NCI-H774 (cell line): ENCODE data around the gene XYLT1.
"Not testable (repeated sequence)": the region's sequence is repeated elsewhere in the genome, so short reads cannot be mapped to it uniquely, and the experiment has no call there.

Experiments used
- DNase-seq: peaks from one replicate; lab custom pipeline; 2025; lab: John Stamatoyannopoulos, UW

The XYLT1 gene

GRCh38 chr16:17308186-17308585 lies 162.6 kb downstream of the XYLT1 start:
- no peak for DNase-seq

GRCh38 chr16:17307504-17307903 lies 163.3 kb downstream of the XYLT1 start:
- no peak for DNase-seq

GRCh38 chr16:17306745-17307144 lies 164.0 kb downstream of the XYLT1 start:
- DNase-seq, result no peak

GRCh38 chr16:17306211-17306610 lies 164.5 kb downstream of the XYLT1 start:
- DNase-seq, result not testable (repeated sequence)

GRCh38 chr16:17305694-17306093 lies 165.1 kb downstream of the XYLT1 start:
- DNase-seq, result no peak

- DNase-seq, result no peak
Measured at GRCh38 chr16:17304491-17305119, 166.2 kb downstream of the XYLT1 start.

DNA sequence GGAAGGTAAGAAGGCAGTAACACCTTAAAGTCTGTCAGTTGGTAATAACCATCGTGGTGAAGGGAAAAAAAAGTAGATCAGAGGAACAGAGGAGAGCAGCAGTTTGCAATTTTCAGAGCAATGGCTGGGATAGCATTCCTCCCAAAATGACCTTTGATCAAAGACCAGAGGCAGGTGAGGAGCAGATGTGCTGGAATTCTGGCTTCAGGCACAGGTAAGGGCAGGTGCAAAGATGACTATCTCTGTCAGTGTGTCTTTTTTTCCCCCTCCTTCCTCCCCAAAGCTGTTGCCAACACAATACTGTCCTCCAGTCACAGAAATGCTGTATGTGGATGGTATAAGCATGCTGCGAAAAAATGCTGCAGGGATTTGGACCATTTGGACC lies 166.7 kb downstream of the XYLT1 start:
- no peak for DNase-seq

DNA sequence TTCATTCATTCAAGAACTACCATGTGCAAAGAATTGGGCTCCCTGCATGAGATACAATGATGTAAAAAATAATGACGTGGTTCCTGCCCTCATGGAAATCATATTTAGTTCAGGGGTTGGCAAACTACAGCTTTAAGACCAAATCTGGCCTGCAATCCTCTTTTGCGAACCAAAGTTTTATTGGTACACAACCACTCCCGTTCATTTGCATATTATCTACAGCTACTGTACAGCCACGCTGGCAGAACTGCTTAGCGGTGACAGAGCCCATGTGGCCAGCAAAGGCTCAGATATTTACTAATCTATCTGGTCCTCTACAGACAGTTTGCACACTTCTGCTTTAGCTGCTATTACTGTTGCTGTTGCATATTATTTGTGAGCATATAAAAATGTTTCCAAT lies 167.7 kb downstream of the XYLT1 start:
- no peak for DNase-seq

DNA sequence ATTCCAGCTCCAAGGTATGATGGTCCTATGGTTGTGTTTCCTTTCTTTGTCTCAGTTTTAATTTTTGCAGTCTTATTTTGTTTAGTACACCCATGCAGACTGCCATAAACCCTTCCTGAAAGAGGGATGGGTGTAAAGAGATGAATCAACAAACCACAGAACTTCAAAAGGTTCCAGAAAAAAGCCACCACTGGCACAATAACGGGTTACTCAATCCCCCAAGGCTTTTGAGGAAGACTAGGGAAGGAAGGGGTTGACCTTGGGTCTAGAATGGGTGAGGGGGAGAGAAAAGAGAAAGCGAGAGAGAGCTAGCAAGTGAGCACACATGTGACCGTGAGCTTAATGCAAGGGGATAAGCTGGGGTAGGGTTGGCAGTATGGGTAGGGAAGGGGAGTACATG lies 168.1 kb downstream of the XYLT1 start:
- DNase-seq, result no peak

- no peak for DNase-seq
Measured at GRCh38 chr16:17302214-17302613, 168.5 kb downstream of the XYLT1 start.

DNA sequence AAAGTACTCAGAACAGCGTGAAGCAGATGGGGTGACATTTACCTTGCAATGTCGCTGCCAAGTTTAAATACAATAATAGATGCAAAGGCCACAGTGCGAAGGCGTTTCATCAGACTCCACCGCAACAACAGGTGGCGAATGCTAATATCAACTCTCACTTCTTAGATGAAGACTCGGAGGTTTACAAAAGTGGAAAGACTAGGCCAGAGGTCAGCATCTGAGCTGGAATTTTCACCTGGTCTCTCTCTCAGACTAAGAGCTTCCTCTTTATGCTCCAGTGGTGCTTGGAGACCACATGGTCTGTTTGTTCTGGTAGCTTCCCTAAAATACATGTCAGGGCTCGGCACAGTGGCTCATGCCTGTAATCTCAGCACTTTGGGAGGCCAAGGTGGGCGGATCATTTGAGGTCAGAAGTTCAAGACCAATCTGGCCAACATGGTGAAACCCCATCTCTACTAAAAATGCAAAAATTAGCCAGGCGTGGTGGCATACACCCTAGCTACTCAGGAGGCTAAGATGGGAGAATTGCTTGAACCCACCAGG lies 169.1 kb downstream of the XYLT1 start:
- DNase-seq, result no peak

GRCh38 chr16:17301184-17301583 lies 169.6 kb downstream of the XYLT1 start:
- DNase-seq, result no peak

- DNase-seq, result no peak
Measured at GRCh38 chr16:17299790-17300189, 171.0 kb downstream of the XYLT1 start.

DNA sequence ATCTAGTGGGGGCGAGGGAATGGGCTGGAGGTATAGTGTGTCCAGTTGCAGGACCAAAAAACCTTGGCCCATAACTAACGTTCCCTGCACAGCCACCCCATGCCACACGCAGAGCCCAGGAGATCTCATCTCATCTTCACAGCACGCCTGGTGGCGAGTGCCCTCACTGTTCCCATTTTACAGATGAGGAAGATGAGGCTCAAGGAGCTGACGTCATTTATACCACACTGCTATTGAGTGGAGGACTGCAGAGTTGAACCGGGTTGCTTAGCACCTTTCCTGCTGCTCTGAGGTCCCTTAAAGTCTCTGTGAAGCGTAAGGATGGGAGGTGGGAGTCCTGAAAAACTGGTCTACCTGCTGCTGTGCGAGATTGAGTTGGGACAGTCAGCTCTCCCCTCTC lies 172.5 kb downstream of the XYLT1 start:
- DNase-seq, result no peak

DNA sequence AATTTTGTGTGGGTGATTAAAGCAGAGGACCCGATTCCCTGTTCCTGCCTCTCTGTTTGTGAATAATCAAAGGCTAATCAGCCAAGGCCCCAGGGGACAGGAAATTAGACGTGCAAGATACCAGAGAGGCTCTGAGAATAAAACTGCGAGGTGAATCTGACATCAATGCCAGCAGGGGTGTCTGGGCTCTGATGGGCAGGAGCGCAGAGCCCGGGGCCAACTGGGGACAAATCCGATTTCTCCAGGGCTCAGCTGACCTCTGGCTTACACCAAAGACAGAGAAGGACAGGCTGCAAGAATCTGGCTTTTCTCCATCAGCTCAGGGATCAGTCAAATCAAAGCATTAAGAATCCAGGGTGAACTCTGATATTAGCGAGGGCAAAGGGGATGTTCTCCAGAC lies 174.3 kb downstream of the XYLT1 start:
- no peak for DNase-seq

DNA sequence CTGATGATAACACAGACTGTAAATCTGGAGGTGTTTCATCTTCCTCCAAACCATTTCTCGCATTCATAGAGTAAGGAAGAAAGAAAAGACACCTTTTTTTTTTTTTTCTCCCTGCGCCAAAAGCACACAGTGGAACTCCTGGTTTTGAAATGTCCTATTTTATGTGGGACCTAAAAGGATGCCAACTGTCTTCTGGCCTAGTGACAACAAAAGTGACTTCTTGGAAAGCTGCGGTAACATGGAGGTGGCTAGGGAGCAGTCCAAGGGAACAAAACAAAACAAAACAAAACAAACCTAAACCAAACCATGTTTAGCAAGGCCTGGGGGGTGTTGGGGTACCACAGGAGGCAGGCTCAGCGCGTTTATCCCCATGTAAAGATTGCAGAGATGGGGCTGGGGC lies 174.8 kb downstream of the XYLT1 start:
- DNase-seq, result no peak

GRCh38 chr16:17294856-17295255 lies 175.9 kb downstream of the XYLT1 start:
- DNase-seq, result no peak

- no peak for DNase-seq
Measured at GRCh38 chr16:17293813-17294558, 176.8 kb downstream of the XYLT1 start.

DNA sequence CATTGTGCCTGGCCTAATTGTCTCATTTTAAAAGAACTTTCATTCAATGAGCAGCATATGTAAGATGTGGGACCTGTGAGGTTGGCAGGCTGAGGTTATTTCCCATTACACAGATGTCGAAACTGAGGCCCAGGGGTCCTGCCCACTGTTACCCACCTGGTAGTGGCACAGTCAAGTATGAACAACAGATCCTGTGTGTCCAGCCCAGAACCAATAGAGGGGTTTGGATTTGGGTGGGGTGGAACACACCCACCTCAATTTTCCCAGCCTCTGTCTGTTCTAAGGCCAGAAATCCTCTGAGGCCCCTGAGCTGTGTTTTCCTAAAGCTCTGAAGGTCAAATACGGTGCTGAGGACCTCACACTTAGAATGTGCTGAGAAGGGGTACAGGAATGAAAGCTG lies 179.5 kb downstream of the XYLT1 start:
- no peak for DNase-seq

- no peak for DNase-seq
Measured at GRCh38 chr16:17289674-17290635, 180.8 kb downstream of the XYLT1 start.

GRCh38 chr16:17289050-17289449 lies 181.7 kb downstream of the XYLT1 start:
- no peak for DNase-seq

GRCh38 chr16:17287166-17287800 lies 183.5 kb downstream of the XYLT1 start:
- DNase-seq, result no peak
